Measurements from ENCODE around the gene MSI1.

DNA sequence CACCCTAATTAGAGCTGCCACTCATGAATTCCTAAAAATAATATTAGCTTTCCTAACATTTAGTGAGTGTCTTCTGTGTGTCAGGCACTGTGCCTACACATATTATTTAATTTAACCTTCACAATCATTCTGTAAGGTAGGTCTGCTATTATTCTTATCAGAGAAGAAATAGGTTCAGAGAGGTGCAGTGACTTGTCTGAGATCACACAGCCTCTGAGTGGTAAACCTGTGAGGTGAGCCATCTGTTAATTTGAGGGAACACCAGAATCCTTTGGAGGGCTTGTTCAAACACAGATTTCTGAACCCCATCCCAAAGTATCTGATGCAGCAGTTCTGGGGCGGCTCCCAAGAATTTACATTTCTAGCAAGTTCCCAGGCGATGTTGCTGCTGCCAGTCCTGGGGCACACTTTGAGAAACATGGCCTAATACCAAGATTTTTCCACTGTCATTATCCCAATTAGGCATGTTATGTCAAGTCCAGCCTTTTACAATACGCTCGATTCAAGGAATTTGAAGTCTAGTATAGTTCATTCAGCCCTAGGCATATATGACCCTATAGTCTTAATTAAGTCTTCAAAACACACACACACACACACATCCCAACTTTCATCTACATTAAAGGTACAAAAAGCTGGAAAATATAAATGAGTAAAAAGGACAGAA lies 49.1 kb upstream of the MSI1 start:
- TF ChIP-seq POLR2A (IDR thresholded peaks at IDR 0.05; ENCODE audit: low read length) = no peak
- no peak for TF ChIP-seq GATA1 (IDR thresholded peaks at IDR 0.05; ENCODE audit: low read depth, low read length)

Measured in erythroblast (primary cell).